HepG2 (cell line): ENCODE data around the gene FAM20C. TPM values are rescaled to one million over a fixed set of nuclear protein-coding genes. Genes with fewer than 3 reads are reported as not detected.

Source experiments
- ATAC-seq: fragments of 200-7000 bp; cut with Tn5 transposase; 3 replicates; pipeline ENCODE4 v1.9.1; 2020; ENCODE audit warnings: mild to moderate bottlenecking, moderate library complexity
- BruUV-seq: library from RNA; stranded (reverse); fragments of 400-500 nt; replicated peaks from 2 replicates; lab custom pipeline; 2021; lab: Mats Ljungman, UMichigan
- CTCF ChIA-PET: fragments of 300-600 bp; formaldehyde crosslinking; extraction: SDS; loops from one replicate; lab custom pipeline; 2021; ENCODE audit warnings: low total read pairs, inconsistent platforms, low intra/inter-chr PET ratio; lab: Yijun Ruan, JAX
- POLR2A ChIA-PET: fragments of 350-600 bp; sonication (Branson Sonifier 250); formaldehyde crosslinking; loops from one replicate; lab custom pipeline; 2020; ENCODE audit warnings: antibody characterized with exemption, inconsistent platforms; lab: Yijun Ruan, JAX
- DNase-seq: peaks from one replicate; pipeline ENCODE4 v3.0.0-alpha.2; 2015; ENCODE audit warnings: low spot score
- FAIRE-seq: peaks from 3 replicates; lab custom pipeline; 2011; peaks lifted over from hg19 to GRCh38; lab: Jason Lieb, UNC
- H2AFZ ChIP-seq: one replicate; pipeline ENCODE4 v1.6.1; 2011; ENCODE audit warnings: low read length, inconsistent platforms
- H3K27ac ChIP-seq: fragments of 300-600 bp; 3 replicates; pipeline ENCODE4 v1.8.0; 2011; ENCODE audit warnings: mixed run types, mild to moderate bottlenecking, mixed read lengths, low read length, inconsistent platforms; ENCODE audit not compliant: insufficient read depth; ENCODE audit errors: extremely low read length
- H3K27me3 ChIP-seq, 2 experiments: fragments of 200-600 bp in 1 of 2; 2 replicates in 1 of 2; 3 replicates in 1 of 2; pipeline versions ENCODE4 v1.6.0 to v1.8.0; 2011; ENCODE audit warnings: low read length in 2 of 2, mild to moderate bottlenecking in 2 of 2, moderate library complexity in 2 of 2, inconsistent platforms in 1 of 2; ENCODE audit not compliant: insufficient read depth in 2 of 2, control insufficient read depth in 1 of 2
- H3K36me3 ChIP-seq, 2 experiments: fragments of 200-600 bp in 1 of 2; replicated peaks in 1 of 2; 2 replicates in 1 of 2; 3 replicates in 1 of 2; pipeline versions ENCODE4 v1.5.1 to v1.8.0; 2011; ENCODE audit warnings: low read length in 2 of 2, inconsistent platforms in 1 of 2; ENCODE audit not compliant: insufficient read depth in 2 of 2, control insufficient read depth in 1 of 2
- H3K4me1 ChIP-seq: 2 replicates; pipeline ENCODE4 v1.5.1; 2012; ENCODE audit warnings: low read length, inconsistent platforms; ENCODE audit not compliant: insufficient read depth
- H3K4me2 ChIP-seq: 2 replicates; pipeline ENCODE4 v1.6.0; 2011; ENCODE audit warnings: low read depth, low read length, inconsistent platforms
- H3K4me3 ChIP-seq, 3 experiments: fragments of 200-600 bp in 1 of 3; sonication (generic), shearing (Covaris generic) in 1 of 3; replicated peaks in 1 of 3; 2 replicates each; pipeline ENCODE4 v1.5.1; 2011 to 2016; ENCODE audit warnings: low read length in 3 of 3, inconsistent platforms in 2 of 3, low read depth in 2 of 3, mild to moderate bottlenecking in 2 of 3, control low read depth in 1 of 3, mixed read lengths in 1 of 3; ENCODE audit not compliant: insufficient read depth in 1 of 3
- H3K79me2 ChIP-seq: one replicate; pipeline ENCODE4 v1.6.1; 2011; ENCODE audit warnings: low read length, inconsistent platforms; ENCODE audit not compliant: insufficient read depth
- H3K9ac ChIP-seq: 2 replicates; pipeline ENCODE4 v1.6.0; 2011; ENCODE audit warnings: mild to moderate bottlenecking, low read depth, low read length, inconsistent platforms; ENCODE audit not compliant: insufficient read depth
- H3K9me3 ChIP-seq: 2 replicates; pipeline ENCODE4 v1.5.1; 2012; ENCODE audit warnings: mild to moderate bottlenecking, low read length
- H4K20me1 ChIP-seq: 2 replicates; pipeline ENCODE4 v1.6.0; 2011; ENCODE audit warnings: inconsistent platforms, mild to moderate bottlenecking, low read length, moderate library complexity; ENCODE audit not compliant: insufficient read depth
- PHF5A ChIP-seq: IDR thresholded peaks from one replicate; pipeline ENCODE4 v1.6.1; 2018; ENCODE audit warnings: low read depth, missing genetic modification reagents; ENCODE audit not compliant: unreplicated experiment
- SMAD9 ChIP-seq: sonication (generic); formaldehyde crosslinking; IDR thresholded peaks from 2 replicates; pipeline ENCODE4 v1.5.1; 2020; ENCODE audit warnings: mild to moderate bottlenecking, missing genetic modification reagents
- YY1 ChIP-seq: IDR thresholded peaks from 2 replicates; pipeline ENCODE4 v1.6.1; 2011; ENCODE audit warnings: low read length, low read depth, moderate library complexity, mild to moderate bottlenecking; ENCODE audit not compliant: insufficient read depth, insufficient replicate concordance
- ZNF615 ChIP-seq: sonication (generic); formaldehyde crosslinking; IDR thresholded peaks from 2 replicates; pipeline ENCODE4 v1.5.0; 2020; ENCODE audit warnings: mild to moderate bottlenecking, missing genetic modification reagents, borderline replicate concordance
- ZNF704 ChIP-seq: sonication (generic); formaldehyde crosslinking; IDR thresholded peaks from 2 replicates; pipeline ENCODE4 v1.8.1; 2023; ENCODE audit warnings: mild to moderate bottlenecking, inconsistent platforms, moderate library complexity, missing genetic modification reagents, borderline replicate concordance
- WGBS: methylation state at CpG from one replicate; pipeline ENCODE4 v1.1.6; 2017; ENCODE audit warnings: low lambda C conversion rate; 5-methylcytosine and 5-hydroxymethylcytosine counted together
- in situ Hi-C: cut with HindIII; loops from 2 replicates; pipeline ENCODE4 v1.10.0; 2017; ENCODE audit warnings: low pct_unique_long_range_greater_than_20kb; ENCODE audit not compliant: extremely low pct_ligation_motif_present
- intact Hi-C: fragments of 100-400 bp; cut with micrococcal nuclease; formaldehyde crosslinking; loops from one replicate; pipeline ENCODE4 v1.10.0; 2022; ENCODE audit not compliant: unreplicated experiment
- polyA plus RNA-seq, 8 experiments: library from polyadenylated mRNA; depleted of rRNA in 3 of 8; stranded (reverse) in 7 of 8; unstranded in 1 of 8; fragments of >200 nt; fragmentation: Illumina TruSeq in 4 of 8; extraction: Trizol in 4 of 8; gene quantifications; 2 replicates each; pipeline versions ENCODE4 v1.2.1 to v1.2.3, GENCODE V29; 2011 to 2016; ENCODE audit warnings: low read depth in 4 of 8, missing spikeins in 1 of 8, mixed read lengths in 1 of 8; ENCODE audit not compliant: insufficient read depth in 1 of 8
- total RNA-seq, 5 experiments: library from RNA; depleted of rRNA; stranded (reverse); fragments of >200 nt; fragmentation: Illumina TruSeq; extraction: Trizol; gene quantifications; 2 replicates each; pipeline ENCODE4 v1.2.3, GENCODE V29; 2016; ENCODE audit warnings: low read depth in 1 of 5

Gene FAM20C
- total and polyA plus RNA-seq, 2 of the 13 experiments (the other 11 are each of a cell fraction or from before 2014, with no cell fraction given): 11.9 to 19.9 TPM

- Histone ChIP-seq H3K4me3 (no peak overlapping the region), H3K4me2 (no peak overlapping the region), H3K4me1 (peaks cover 8% of the 10 kb centered on the region), H3K36me3 (no peaks in the 10 kb centered on the region), H4K20me1 (no peaks in the 10 kb centered on the region), H2AFZ (no peak overlapping the region), H3K27ac (no peak overlapping the region), H3K9ac (no peak overlapping the region), H3K9me3 (no peaks in the 10 kb centered on the region), H3K79me2 (no peaks in the 10 kb centered on the region), H3K27me3 (peaks cover 16 to 92% of the 10 kb centered on the region in 2 experiments)
- FAIRE-seq (no peak), ATAC-seq (no peak), DNase-seq (no peak)
- BruUV-seq: no TSS peak
- ChIA-PET CTCF (no interaction called here), POLR2A (no interaction called here)
- no peak for TF ChIP-seq SMAD9 (CRISPR knock-in tag)
- no peak for TF ChIP-seq YY1
- TF ChIP-seq PHF5A (CRISPR knock-in tag): no peak
- no peak for TF ChIP-seq ZNF615 (CRISPR knock-in tag)
- no peak for TF ChIP-seq ZNF704 (CRISPR knock-in tag)
- 45% methylated on average over 12 of the region's 25 CpGs for WGBS
- intact Hi-C loops (no loop called here), in situ Hi-C loops (no loop called here)
These were observed 25.1 kb upstream of the FAM20C start for GRCh38 chr7:167090-167855.
